HCT116 (cell line): ENCODE results near the gene TTLL7. TPM values are rescaled to one million over a fixed set of nuclear protein-coding genes. Genes with fewer than 3 reads are reported as not detected.

ENCODE experiments used
- ATAC-seq: fragments of 200-7000 bp; cut with Tn5 transposase; 2 replicates; pipeline ENCODE4 v1.9.1; 2020; ENCODE audit warnings: mild to moderate bottlenecking, moderate library complexity
- BruUV-seq: library from RNA; stranded (reverse); fragments of 400-500 nt; replicated peaks from 2 replicates; lab custom pipeline; 2021; lab: Mats Ljungman, UMichigan
- CTCF ChIA-PET: fragments of 300-600 bp; sonication (Branson Sonifier 250); formaldehyde crosslinking; loops from one replicate; lab custom pipeline; 2021; ENCODE audit warnings: antibody characterized with exemption; lab: Charles Lee
- POLR2A ChIA-PET: fragments of 300-600, 350-600 bp; sonication (Branson Sonifier 250); formaldehyde crosslinking; loops from one replicate; lab custom pipeline; 2021; ENCODE audit warnings: antibody characterized with exemption; lab: Charles Lee
- RAD21 ChIA-PET, 2 experiments: fragments of 300-600 bp; sonication (Branson Sonifier 250); formaldehyde crosslinking; loops; one replicate each; lab custom pipeline; 2023; ENCODE audit warnings: low total read pairs in 2 of 2; ENCODE audit not compliant: uncharacterized antibody in 2 of 2, unreplicated experiment in 2 of 2, low non-redundant PET in 1 of 2; lab: Charles Lee
- DNase-seq: peaks from one replicate; pipeline ENCODE4 v3.0.0-alpha.2; 2010; ENCODE audit warnings: low read depth, low spot score
- H2AFZ ChIP-seq: fragments of 200-600 bp; shearing (Covaris generic), sonication (generic); 2 replicates; pipeline ENCODE4 v1.6.1; 2017; ENCODE audit warnings: low read depth, mixed run types, mixed read lengths, antibody characterized with exemption, low read length; ENCODE audit not compliant: poor library complexity, severe bottlenecking
- H3K27ac ChIP-seq: 2 replicates; pipeline ENCODE4 v1.5.1; 2012; ENCODE audit warnings: low read depth, low read length
- H3K27me3 ChIP-seq: fragments of 200-600 bp; sonication (generic); 2 replicates; pipeline ENCODE4 v1.6.1; 2016; ENCODE audit warnings: mixed run types, low read length, mixed read lengths; ENCODE audit not compliant: insufficient read depth
- H3K36me3 ChIP-seq, 2 experiments: fragments of 200-500 bp in 1 of 2; fragments of 200-600 bp in 1 of 2; sonication (Bioruptor generic) in 1 of 2; sonication (generic) in 1 of 2; 2 replicates each; pipeline versions ENCODE4 v1.5.1 to v1.6.1; 2014 to 2016; ENCODE audit warnings: low read length in 2 of 2, inconsistent platforms in 1 of 2, mixed read lengths in 1 of 2, mixed run types in 1 of 2; ENCODE audit not compliant: insufficient read depth in 2 of 2, control insufficient read depth in 1 of 2
- H3K4me1 ChIP-seq, 2 experiments: fragments of 200-600 bp in 1 of 2; sonication (generic) in 1 of 2; 2 replicates each; pipeline versions ENCODE4 v1.5.1 to v1.6.1; 2012 to 2017; ENCODE audit warnings: low read length in 2 of 2, inconsistent platforms in 1 of 2, mild to moderate bottlenecking in 1 of 2, mixed read lengths in 1 of 2, mixed run types in 1 of 2, moderate library complexity in 1 of 2; ENCODE audit not compliant: insufficient read depth in 2 of 2, control insufficient read depth in 1 of 2
- H3K4me2 ChIP-seq: fragments of 200-600 bp; sonication (generic); 2 replicates; pipeline ENCODE4 v1.6.1; 2017; ENCODE audit warnings: mixed run types, low read length, mixed read lengths
- H3K4me3 ChIP-seq, 2 experiments: fragments of 200-600 bp in 1 of 2; sonication (generic) in 1 of 2; replicated peaks in 1 of 2; 2 replicates each; pipeline ENCODE4 v1.5.1; 2011 to 2016; ENCODE audit warnings: low read length in 2 of 2, control low read depth in 1 of 2, low read depth in 1 of 2, mild to moderate bottlenecking in 1 of 2, mixed read lengths in 1 of 2, mixed run types in 1 of 2
- H3K79me2 ChIP-seq: fragments of 200-600 bp; sonication (generic); 2 replicates; pipeline ENCODE4 v1.6.1; 2017; ENCODE audit warnings: mild to moderate bottlenecking, mixed run types, low read length, moderate library complexity, mixed read lengths; ENCODE audit not compliant: insufficient read depth
- H3K9ac ChIP-seq: fragments of 200-600 bp; sonication (generic); 2 replicates; pipeline ENCODE4 v1.6.1; 2016; ENCODE audit warnings: low read length, mixed read lengths
- H3K9me2 ChIP-seq: fragments of 200-600 bp; sonication (generic), shearing (Covaris generic); 2 replicates; pipeline ENCODE4 v1.6.1; 2017; ENCODE audit warnings: mixed run types, mild to moderate bottlenecking, moderate library complexity; ENCODE audit not compliant: insufficient read depth
- H3K9me3 ChIP-seq, 2 experiments: fragments of 200-500 bp in 1 of 2; fragments of 200-600 bp in 1 of 2; sonication (Bioruptor generic) in 1 of 2; sonication (generic) in 1 of 2; 2 replicates each; pipeline ENCODE4 v1.6.1; 2014 to 2017; ENCODE audit warnings: low read length in 2 of 2, mixed read lengths in 2 of 2, inconsistent platforms in 1 of 2, low read depth in 1 of 2, mild to moderate bottlenecking in 1 of 2, mixed run types in 1 of 2, moderate library complexity in 1 of 2; ENCODE audit not compliant: control insufficient read depth in 1 of 2, insufficient read depth in 1 of 2
- H4K20me1 ChIP-seq: fragments of 200-600 bp; sonication (generic), shearing (Covaris generic); 2 replicates; pipeline ENCODE4 v1.6.1; 2017; ENCODE audit warnings: mixed run types, mild to moderate bottlenecking, moderate library complexity; ENCODE audit not compliant: insufficient read depth
- CTCF ChIP-seq, 3 experiments: fragments of 200-600 bp in 1 of 3; sonication (generic) in 1 of 3; IDR thresholded peaks in 2 of 3; conservative IDR thresholded peaks in 1 of 3; 2 replicates each; pipeline ENCODE4 v1.5.1; 2012 to 2017; ENCODE audit warnings: low read depth in 2 of 3, low read length in 2 of 3, antibody characterized with exemption in 1 of 3, borderline replicate concordance in 1 of 3, control low read depth in 1 of 3, mild to moderate bottlenecking in 1 of 3, mixed read lengths in 1 of 3, mixed run types in 1 of 3, moderate library complexity in 1 of 3; ENCODE audit not compliant: insufficient read depth in 1 of 3
- RAD21 ChIP-seq: IDR thresholded peaks from 2 replicates; pipeline ENCODE4 v1.6.1; 2012; ENCODE audit warnings: low read depth, mild to moderate bottlenecking
- SIN3A ChIP-seq: IDR thresholded peaks from 2 replicates; pipeline ENCODE4 v1.6.1; 2012; ENCODE audit warnings: low read depth
- SP1 ChIP-seq: IDR thresholded peaks from 2 replicates; pipeline ENCODE4 v1.6.1; 2012; ENCODE audit warnings: low read depth
- intact Hi-C: fragments of 100-400 bp; cut with micrococcal nuclease; formaldehyde crosslinking; loops from 2 replicates; pipeline ENCODE4 v1.10.0; 2022
- total RNA-seq: library from RNA; stranded (reverse); gene quantifications from one replicate; pipeline ENCODE4 v1.2.1, GENCODE V29; 2021; ENCODE audit not compliant: unreplicated experiment

The TTLL7 gene
- total RNA-seq, 1 experiment from 2014 or later = 21.2 TPM

- CTCF ChIA-PET = interaction anchor here (1.0 to 1.6 kb wide), 5 partner anchors 11 to 204 kb away, joined by 3 to 23 read pairs (median 3); no protein-coding TSS in a partner anchor
- peak; percentile 39 for DNase-seq
Measured at GRCh38 chr1:83931658-83932253, 67.2 kb downstream of the TTLL7 start.

More at GRCh38 chr1:83931658-83932253, 67.2 kb downstream of the TTLL7 start:
- no TSS peak for BruUV-seq
- Histone ChIP-seq H3K4me2 (no peak overlapping the region), H2AFZ (no peak overlapping the region), H3K9me3 (no peaks in the 10 kb centered on the region), H3K4me1 (peaks cover 0 to 4% of the 10 kb centered on the region in 2 experiments; a peak in 1 of 4 replicates), H3K4me3 (no peak overlapping the region), H3K27me3 (no peaks in the 10 kb centered on the region), H4K20me1 (no peaks in the 10 kb centered on the region), H3K9me2 (no peaks in the 10 kb centered on the region), H3K36me3 (no peaks in the 10 kb centered on the region), H3K9ac (no peak overlapping the region), H3K79me2 (no peaks in the 10 kb centered on the region), H3K27ac (no peak overlapping the region)
- intact Hi-C loops = loop anchor here (1.0 to 10.0 kb wide), 5 partner anchors 17 to 823 kb away; no protein-coding TSS in a partner anchor
- peak; percentile 88 for TF ChIP-seq RAD21
- no peak for TF ChIP-seq SIN3A
- peak; percentile 13; the same call in 1 of the 2 replicates for TF ChIP-seq SP1
- peak; percentile 68 to 82 (median 81); a peak in 5 of 6 replicates for TF ChIP-seq CTCF (IDR thresholded peaks at IDR 0.05 in 2 of 3, conservative IDR thresholded peaks at IDR 0.05 in 1 of 3; ENCODE audit: borderline replicate concordance in 1 of 3, insufficient read depth in 1 of 3, low read depth in 2 of 3, low read length in 2 of 3)
- RAD21 ChIA-PET = interaction anchor here (1.1 to 1.4 kb wide), 3 partner anchors 191 to 192 kb away, joined by 3 to 6 read pairs (median 3); no protein-coding TSS in a partner anchor
- peak; percentile 88 for ATAC-seq
- POLR2A ChIA-PET = no interaction called here
